NOMO-1 treated with DMSO at 0.1 percent for 48 hours (cell line): Measurements from ENCODE around the gene UBR1.
A peak's percentile ranks its signal among the peaks of the same experiment; 100 is the strongest.
"Not testable (repeated sequence)": the region's sequence is repeated elsewhere in the genome, so short reads cannot be mapped to it uniquely, and the experiment has no call there.

Experiments
- DNase-seq: peaks from one replicate; lab custom pipeline; 2025; ENCODE audit not compliant: unreplicated experiment; lab: John Stamatoyannopoulos, UW

UBR1 gene

GRCh38 chr15:43105778-43106485, at the start of gene UBR1:
Gene UBR1 (minus strand): TSS chr15:43106038. CDS start chr15:43106022, 16 bp downstream.
- DNase-seq = peak; percentile 89

GRCh38 chr15:43153269-43153668, 47.4 kb upstream of the UBR1 start:
- DNase-seq = no peak

GRCh38 chr15:43151688-43152087, 45.9 kb upstream of the UBR1 start:
- no peak for DNase-seq

GRCh38 chr15:43150191-43150929, 44.5 kb upstream of the UBR1 start:
- DNase-seq = no peak

GRCh38 chr15:43146184-43146583, 40.3 kb upstream of the UBR1 start:
- no peak for DNase-seq

GRCh38 chr15:43144512-43144911, 38.7 kb upstream of the UBR1 start:
- peak; percentile 51 for DNase-seq

- peak; percentile 7 for DNase-seq
Measured at GRCh38 chr15:43143203-43143941, 37.5 kb upstream of the UBR1 start.

GRCh38 chr15:43135351-43135750, 29.5 kb upstream of the UBR1 start:
- DNase-seq = no peak

GRCh38 chr15:43134157-43134635, 28.4 kb upstream of the UBR1 start:
- no peak for DNase-seq

- peak; percentile 89 for DNase-seq
Measured at GRCh38 chr15:43133430-43134156, 27.8 kb upstream of the UBR1 start, which contains the start of gene TMEM62. Gene TMEM62 (plus strand): TSS chr15:43133586. CDS start chr15:43133803, 217 bp downstream.

GRCh38 chr15:43132830-43133429, 27.1 kb upstream of the UBR1 start:
- DNase-seq = no peak

- DNase-seq = no peak
Measured at GRCh38 chr15:43128980-43129335, 23.1 kb upstream of the UBR1 start.

GRCh38 chr15:43128174-43128979, 22.5 kb upstream of the UBR1 start:
- DNase-seq = not testable (repeated sequence)

GRCh38 chr15:43127752-43128151, 21.9 kb upstream of the UBR1 start:
- DNase-seq = peak; percentile 9

GRCh38 chr15:43126356-43126755, 20.5 kb upstream of the UBR1 start:
- DNase-seq = peak; percentile 86

- no peak for DNase-seq
Measured at GRCh38 chr15:43125100-43125661, 19.3 kb upstream of the UBR1 start.

GRCh38 chr15:43121863-43122262, 16.0 kb upstream of the UBR1 start:
- DNase-seq = no peak

GRCh38 chr15:43118829-43119228, 13.0 kb upstream of the UBR1 start:
- DNase-seq = no peak

GRCh38 chr15:43118286-43118685, 12.4 kb upstream of the UBR1 start:
- no peak for DNase-seq
